ENCODE results near the gene BSDC1.

DNA sequence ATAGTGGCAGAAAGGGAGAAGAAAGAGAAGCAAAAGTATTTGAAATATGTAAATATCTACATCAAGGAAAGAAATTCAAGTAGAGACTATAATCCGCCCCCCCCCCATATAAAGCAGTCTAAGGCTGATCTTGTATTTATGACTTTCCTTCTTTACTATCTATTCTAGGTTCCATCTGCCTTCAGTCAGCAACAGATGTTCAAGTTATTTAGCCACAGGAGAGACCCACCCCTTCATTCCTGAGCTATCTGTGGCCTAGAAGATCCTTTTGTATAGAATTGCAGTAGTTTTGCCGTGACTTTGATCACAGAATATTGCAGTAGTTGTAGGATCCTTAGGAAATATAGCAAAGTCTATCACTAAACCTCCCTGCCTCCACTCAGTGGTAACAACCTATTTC lies 10.7 kb upstream of the BSDC1 start:
- TF ChIP-seq, protein P1, sequence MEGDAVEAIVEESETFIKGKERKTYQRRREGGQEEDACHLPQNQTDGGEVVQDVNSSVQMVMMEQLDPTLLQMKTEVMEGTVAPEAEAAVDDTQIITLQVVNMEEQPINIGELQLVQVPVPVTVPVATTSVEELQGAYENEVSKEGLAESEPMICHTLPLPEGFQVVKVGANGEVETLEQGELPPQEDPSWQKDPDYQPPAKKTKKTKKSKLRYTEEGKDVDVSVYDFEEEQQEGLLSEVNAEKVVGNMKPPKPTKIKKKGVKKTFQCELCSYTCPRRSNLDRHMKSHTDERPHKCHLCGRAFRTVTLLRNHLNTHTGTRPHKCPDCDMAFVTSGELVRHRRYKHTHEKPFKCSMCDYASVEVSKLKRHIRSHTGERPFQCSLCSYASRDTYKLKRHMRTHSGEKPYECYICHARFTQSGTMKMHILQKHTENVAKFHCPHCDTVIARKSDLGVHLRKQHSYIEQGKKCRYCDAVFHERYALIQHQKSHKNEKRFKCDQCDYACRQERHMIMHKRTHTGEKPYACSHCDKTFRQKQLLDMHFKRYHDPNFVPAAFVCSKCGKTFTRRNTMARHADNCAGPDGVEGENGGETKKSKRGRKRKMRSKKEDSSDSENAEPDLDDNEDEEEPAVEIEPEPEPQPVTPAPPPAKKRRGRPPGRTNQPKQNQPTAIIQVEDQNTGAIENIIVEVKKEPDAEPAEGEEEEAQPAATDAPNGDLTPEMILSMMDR (IDR thresholded peaks at IDR 0.05 in 8 of 11, conservative IDR thresholded peaks at IDR 0.05 in 3 of 11) = no peak
- TF ChIP-seq POLR2A (IDR thresholded peaks at IDR 0.05) = no peak
- TF ChIP-seq POLR2AphosphoS5 (IDR thresholded peaks at IDR 0.05) = no peak
